Left ventricle myocardium superior (tissue), 1 donor: Measurements from ENCODE around the gene RPS8. TPM values are rescaled to one million over a fixed set of nuclear protein-coding genes. Genes with fewer than 3 reads are reported as not detected.
"Not testable (repeated sequence)": the region's sequence is repeated elsewhere in the genome, so short reads cannot be mapped to it uniquely, and the experiment has no call there.

Experiments
- ATAC-seq: fragments of 200-7000 bp; cut with Tn5 transposase; one replicate; pipeline ENCODE4 v1.9.1; 2020; ENCODE audit warnings: mild to moderate bottlenecking, moderate library complexity
- DNase-seq: peaks from one replicate; pipeline ENCODE4 v3.0.0-alpha.2; 2020
- intact Hi-C: fragments of 100-400 bp; cut with micrococcal nuclease; formaldehyde crosslinking; loops from one replicate; pipeline ENCODE4 v1.11.0; 2022
- total RNA-seq: library from RNA; stranded (reverse); fragmentation: NEBNext Ultra II Directional; extraction: Animal tissue kit (Norgen Biotek cat#: 25700); gene quantifications from one replicate; pipeline ENCODE4 v1.2.1, GENCODE V29; 2021
- donor health status: DM: no; HTN: yes; CAD: no; lungs with severe emphysema.

Gene RPS8
- total RNA-seq, 1 donor from 2014 or later, result 727 TPM

GRCh38 chr1:44799770-44800584 lies 24.6 kb downstream of the RPS8 start, which contains the start of gene PLK3:
Gene PLK3, plus strand, starts transcription at chr1:44800377. Its CDS starts 87 bp downstream, at chr1:44800464.
- intact Hi-C loops, result no loop called here
- ATAC-seq (peak; percentile 96), DNase-seq (peak; percentile 97)

- ATAC-seq, result no peak
- DNase-seq, result no peak
- intact Hi-C loops, result no loop called here
These were observed 26.4 kb downstream of the RPS8 start for GRCh38 chr1:44801491-44802305.

GRCh38 chr1:44802306-44803061 lies 27.1 kb downstream of the RPS8 start:
- no peak for ATAC-seq
- no peak for DNase-seq
- intact Hi-C loops, result no loop called here

- DNase-seq (no peak), ATAC-seq (no peak)
- intact Hi-C loops, result no loop called here
These were observed 27.6 kb downstream of the RPS8 start for GRCh38 chr1:44803062-44803311.

GRCh38 chr1:44803312-44804095 lies 28.2 kb downstream of the RPS8 start:
- DNase-seq, result no peak
- intact Hi-C loops, result no loop called here

GRCh38 chr1:44805311-44806024 lies 30.1 kb downstream of the RPS8 start:
- DNase-seq (no peak), ATAC-seq (no peak)
- intact Hi-C loops, result no loop called here

More at GRCh38 chr1:44803312-44804095, 28.2 kb downstream of the RPS8 start:
- no peak for ATAC-seq

- intact Hi-C loops, result no loop called here
- DNase-seq (peak; percentile 49), ATAC-seq (no peak)
These were observed 30.8 kb downstream of the RPS8 start for GRCh38 chr1:44806025-44806703.

GRCh38 chr1:44806704-44807363 lies 31.5 kb downstream of the RPS8 start, which contains the start of gene DYNLT4:
Gene DYNLT4, minus strand, starts transcription at chr1:44807351. Its CDS starts 683 bp downstream, at chr1:44806668.
- peak; percentile 28 for DNase-seq
- intact Hi-C loops, result no loop called here
- no peak for ATAC-seq

- intact Hi-C loops, result no loop called here
- ATAC-seq (peak; percentile 83), DNase-seq (peak; percentile 96)
These were observed 32.2 kb downstream of the RPS8 start for GRCh38 chr1:44807364-44808062.

- intact Hi-C loops, result no loop called here
- ATAC-seq, result peak; percentile 67
- DNase-seq, result peak; percentile 91
These were observed 33.0 kb downstream of the RPS8 start, which contains the start of gene BTBD19 for GRCh38 chr1:44808063-44808937. Gene BTBD19, plus strand, starts transcription at chr1:44808523. Its CDS starts 298 bp downstream, at chr1:44808821.

GRCh38 chr1:44808938-44809917 lies 33.9 kb downstream of the RPS8 start:
- no peak for ATAC-seq
- intact Hi-C loops, result no loop called here
- DNase-seq, result peak; percentile 66

- DNase-seq (peak; percentile 76), ATAC-seq (no peak)
- intact Hi-C loops, result no loop called here
These were observed 34.9 kb downstream of the RPS8 start for GRCh38 chr1:44810101-44810761.

GRCh38 chr1:44810762-44811105 lies 35.4 kb downstream of the RPS8 start:
- ATAC-seq, intact Hi-C loops: not testable (repeated sequence)
- DNase-seq, result peak; percentile 24

GRCh38 chr1:44811234-44811633 lies 35.9 kb downstream of the RPS8 start:
- intact Hi-C loops, result no loop called here
- ATAC-seq (no peak), DNase-seq (peak; percentile 7)
